Effector CD8-positive, alpha-beta T cell (primary cell): ENCODE data around the gene TMUB1.

Source experiments
- DNase-seq: peaks from one replicate; lab custom pipeline; 2025; lab: John Stamatoyannopoulos, UW

The TMUB1 gene

GRCh38 chr7:151068069-151068773 lies 15.1 kb downstream of the TMUB1 start:
- DNase-seq, result no peak

- no peak for DNase-seq
Observed at GRCh38 chr7:151066273-151066974, 16.9 kb downstream of the TMUB1 start.

GRCh38 chr7:151065516-151065915 lies 17.8 kb downstream of the TMUB1 start:
- DNase-seq, result no peak

GRCh38 chr7:151064993-151065392 lies 18.3 kb downstream of the TMUB1 start:
- no peak for DNase-seq

- DNase-seq, result no peak
Observed at GRCh38 chr7:151064454-151064853, 18.8 kb downstream of the TMUB1 start.

GRCh38 chr7:151063212-151063561 lies 20.1 kb downstream of the TMUB1 start:
- DNase-seq, result no peak

- DNase-seq, result no peak
Observed at GRCh38 chr7:151062399-151063211, 20.7 kb downstream of the TMUB1 start.

GRCh38 chr7:151062111-151062398 lies 21.2 kb downstream of the TMUB1 start:
- no peak for DNase-seq

GRCh38 chr7:151061213-151062110 lies 21.8 kb downstream of the TMUB1 start:
- no peak for DNase-seq

- no peak for DNase-seq
Observed at GRCh38 chr7:151060416-151061212, 22.7 kb downstream of the TMUB1 start.

GRCh38 chr7:151060113-151060415 lies 23.2 kb downstream of the TMUB1 start:
- DNase-seq, result no peak

- DNase-seq, result peak; percentile 55
Observed at GRCh38 chr7:151059367-151060112, 23.8 kb downstream of the TMUB1 start, which contains the start of gene SLC4A2. Gene SLC4A2, plus strand, starts transcription at chr7:151059589. Its CDS starts 2,399 bp downstream, at chr7:151061988.

- no peak for DNase-seq
Observed at GRCh38 chr7:151058781-151059366, 24.4 kb downstream of the TMUB1 start.

- peak; percentile 95 for DNase-seq
Observed at GRCh38 chr7:151057989-151058780, 25.1 kb downstream of the TMUB1 start.

GRCh38 chr7:151057506-151057988 lies 25.7 kb downstream of the TMUB1 start, which contains the start of gene CDK5:
Gene CDK5, minus strand, starts transcription at chr7:151057897. Its CDS starts 49 bp downstream, at chr7:151057848.
- no peak for DNase-seq

GRCh38 chr7:151056666-151057505 lies 26.4 kb downstream of the TMUB1 start:
- DNase-seq, result no peak

- no peak for DNase-seq
Observed at GRCh38 chr7:151056283-151056665, 27.0 kb downstream of the TMUB1 start.

GRCh38 chr7:151053751-151054150 lies 29.5 kb downstream of the TMUB1 start:
- no peak for DNase-seq
